Rectal smooth muscle tissue (tissue), 1 donor: ENCODE data around the gene LRP1-AS.
"Not testable (repeated sequence)": the region's sequence is repeated elsewhere in the genome, so short reads cannot be mapped to it uniquely, and the experiment has no call there.

Experiments
- H3K27ac ChIP-seq: one replicate; pipeline ENCODE4 v1.7.0; 2013; ENCODE audit warnings: low read depth, low read length, inconsistent platforms
- H3K27me3 ChIP-seq: one replicate; pipeline ENCODE4 v1.7.0; 2013; ENCODE audit warnings: low read length; ENCODE audit not compliant: control insufficient read depth, insufficient read depth
- H3K36me3 ChIP-seq: one replicate; pipeline ENCODE4 v1.7.0; 2013; ENCODE audit warnings: low read length; ENCODE audit not compliant: control insufficient read depth, insufficient read depth
- H3K4me1 ChIP-seq: one replicate; pipeline ENCODE4 v1.7.0; 2013; ENCODE audit warnings: low read length; ENCODE audit not compliant: control insufficient read depth, insufficient read depth
- H3K4me3 ChIP-seq: one replicate; pipeline ENCODE4 v1.7.0; 2013; ENCODE audit warnings: low read length
- H3K9ac ChIP-seq: one replicate; pipeline ENCODE4 v1.7.0; 2013; ENCODE audit warnings: low read length

The LRP1-AS gene

GRCh38 chr12:57129321-57129842 lies 18.0 kb downstream of the LRP1-AS start:
- no peak overlapping the region for H3K9ac ChIP-seq

GRCh38 chr12:57128519-57129247 lies 18.7 kb downstream of the LRP1-AS start:
- H3K4me1 ChIP-seq = peaks cover 10% of the 10 kb centered on the region

More at GRCh38 chr12:57129321-57129842, 18.0 kb downstream of the LRP1-AS start:
- Histone ChIP-seq H3K36me3 (no peaks in the 10 kb centered on the region), H3K27ac (peak overlapping the region; percentile 66), H3K27me3 (no peaks in the 10 kb centered on the region), H3K4me1 (peaks cover 12% of the 10 kb centered on the region), H3K4me3 (peak overlapping the region; percentile 74)

GRCh38 chr12:57127726-57128518 lies 19.5 kb downstream of the LRP1-AS start, which contains the start of gene LRP1:
TSS of gene LRP1 (plus strand) at chr12:57128483. CDS start at chr12:57128965, 482 bp downstream.
- Histone ChIP-seq H3K9ac (peak within 1 kb of the TSS; percentile 25), H3K27me3 (no peaks in the 10 kb centered on the region), H3K4me1 (peaks cover 9% of the 10 kb centered on the region), H3K4me3 (peak within 1 kb of the TSS; percentile 74), H3K27ac (peak within 1 kb of the TSS; percentile 94), H3K36me3 (no peaks in the 10 kb centered on the region)

More at GRCh38 chr12:57128519-57129247, 18.7 kb downstream of the LRP1-AS start:
- Histone ChIP-seq H3K9ac (peak overlapping the region; percentile 25), H3K4me3 (peak overlapping the region; percentile 74), H3K27ac (peak overlapping the region; percentile 66), H3K27me3 (no peaks in the 10 kb centered on the region), H3K36me3 (no peaks in the 10 kb centered on the region)

GRCh38 chr12:57127101-57127725 lies 20.2 kb downstream of the LRP1-AS start:
- peak overlapping the region; percentile 69 for H3K4me3 ChIP-seq
- H3K27ac ChIP-seq = peak overlapping the region; percentile 94
- no peaks in the 10 kb centered on the region for H3K36me3 ChIP-seq
- H3K9ac ChIP-seq = no peak overlapping the region
- H3K27me3 ChIP-seq = no peaks in the 10 kb centered on the region
- peaks cover 2% of the 10 kb centered on the region for H3K4me1 ChIP-seq

GRCh38 chr12:57126561-57126960 lies 20.9 kb downstream of the LRP1-AS start:
- Histone ChIP-seq H3K36me3 (no peaks in the 10 kb centered on the region), H3K4me3 (peak overlapping the region; percentile 69), H3K9ac (no peak overlapping the region), H3K4me1 (no peaks in the 10 kb centered on the region), H3K27me3 (no peaks in the 10 kb centered on the region), H3K27ac (peak overlapping the region; percentile 94)

- Histone ChIP-seq H3K27ac (no peak overlapping the region), H3K27me3 (no peaks in the 10 kb centered on the region), H3K9ac (no peak overlapping the region), H3K36me3 (no peaks in the 10 kb centered on the region), H3K4me3 (no peak overlapping the region), H3K4me1 (no peaks in the 10 kb centered on the region)
These were observed 21.4 kb downstream of the LRP1-AS start for GRCh38 chr12:57126061-57126460.

GRCh38 chr12:57124261-57124877 lies 23.1 kb downstream of the LRP1-AS start:
- H3K4me1 ChIP-seq = no peaks in the 10 kb centered on the region
- no peak overlapping the region for H3K4me3 ChIP-seq
- H3K36me3 ChIP-seq = no peaks in the 10 kb centered on the region
- H3K27ac ChIP-seq = no peak overlapping the region
- H3K9ac ChIP-seq = no peak overlapping the region
- no peaks in the 10 kb centered on the region for H3K27me3 ChIP-seq

GRCh38 chr12:57123813-57124212 lies 23.6 kb downstream of the LRP1-AS start:
- Histone ChIP-seq H3K36me3 (no peaks in the 10 kb centered on the region), H3K4me3 (no peak overlapping the region), H3K4me1 (no peaks in the 10 kb centered on the region), H3K27ac (no peak overlapping the region), H3K9ac (no peak overlapping the region), H3K27me3 (no peaks in the 10 kb centered on the region)

- not testable (repeated sequence) for H3K4me3 ChIP-seq, H3K36me3 ChIP-seq, H3K9ac ChIP-seq, H3K4me1 ChIP-seq, H3K27me3 ChIP-seq, H3K27ac ChIP-seq
These were observed 26.7 kb downstream of the LRP1-AS start for GRCh38 chr12:57120718-57121117.

GRCh38 chr12:57119294-57120085 lies 27.9 kb downstream of the LRP1-AS start:
- Histone ChIP-seq H3K4me1 (no peaks in the 10 kb centered on the region), H3K36me3 (no peaks in the 10 kb centered on the region), H3K27me3 (no peaks in the 10 kb centered on the region), H3K27ac (no peak overlapping the region), H3K9ac (no peak overlapping the region), H3K4me3 (no peak overlapping the region)

- H3K27me3 ChIP-seq = no peaks in the 10 kb centered on the region
- H3K27ac ChIP-seq = no peak overlapping the region
- no peaks in the 10 kb centered on the region for H3K36me3 ChIP-seq
- H3K9ac ChIP-seq = no peak overlapping the region
- no peak overlapping the region for H3K4me3 ChIP-seq
- no peaks in the 10 kb centered on the region for H3K4me1 ChIP-seq
These were observed 28.6 kb downstream of the LRP1-AS start for GRCh38 chr12:57118711-57119271.
